Omental fat pad (tissue), 4 donors: ENCODE results near the gene PRKCQ. TPM values are rescaled to one million over a fixed set of nuclear protein-coding genes. Genes with fewer than 3 reads are reported as not detected.

Experiments
- ATAC-seq: fragments of 150-250 bp; one replicate; pipeline ENCODE4 v1.9.1; 2016; ENCODE audit warnings: mild to moderate bottlenecking, moderate library complexity; ENCODE audit not compliant: low FRiP score
- DNase-seq: peaks from one replicate; pipeline ENCODE4 v3.0.0-alpha.2; 2019; ENCODE audit warnings: low spot score
- total RNA-seq, 4 donors: library from RNA; depleted of rRNA; stranded (reverse); fragments of >200 nt; gene quantifications; one replicate each; pipeline ENCODE4 v1.1.0, GENCODE V29; 2016
- TF ChIP-seq, protein P1 (sequence below), 3 donors: fragments of 450-650 bp; IDR thresholded peaks; one replicate each; pipeline ENCODE4 v1.5.1; 2016 to 2017; ENCODE audit warnings: antibody characterized with exemption in 3 of 3, mild to moderate bottlenecking in 3 of 3, moderate library complexity in 2 of 3

Gene PRKCQ
- total RNA-seq, 4 donors from 2014 or later, result 0.56 to 1.9 (median 0.86) TPM

DNA sequence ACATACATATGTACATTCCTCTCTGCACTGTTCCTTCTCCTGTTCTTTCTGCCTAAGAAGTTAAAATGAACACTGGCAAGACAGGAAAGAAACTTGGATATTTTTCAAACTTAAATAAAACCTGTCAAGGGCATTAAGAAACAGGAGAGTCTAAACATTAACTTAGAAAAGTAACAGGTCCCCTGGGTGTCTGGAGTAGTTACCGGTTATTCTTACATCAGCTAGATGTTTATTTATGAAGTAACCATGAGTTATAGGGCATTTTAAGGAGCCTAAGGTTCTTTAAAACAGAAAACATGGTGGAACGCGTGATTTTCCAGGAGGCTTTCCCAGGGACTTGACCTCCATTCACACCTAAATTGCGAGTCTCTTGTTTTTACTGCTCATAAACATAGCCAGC, 148.2 kb downstream of the PRKCQ start:
- DNase-seq (no peak), ATAC-seq (no peak)
- TF ChIP-seq, protein P1, sequence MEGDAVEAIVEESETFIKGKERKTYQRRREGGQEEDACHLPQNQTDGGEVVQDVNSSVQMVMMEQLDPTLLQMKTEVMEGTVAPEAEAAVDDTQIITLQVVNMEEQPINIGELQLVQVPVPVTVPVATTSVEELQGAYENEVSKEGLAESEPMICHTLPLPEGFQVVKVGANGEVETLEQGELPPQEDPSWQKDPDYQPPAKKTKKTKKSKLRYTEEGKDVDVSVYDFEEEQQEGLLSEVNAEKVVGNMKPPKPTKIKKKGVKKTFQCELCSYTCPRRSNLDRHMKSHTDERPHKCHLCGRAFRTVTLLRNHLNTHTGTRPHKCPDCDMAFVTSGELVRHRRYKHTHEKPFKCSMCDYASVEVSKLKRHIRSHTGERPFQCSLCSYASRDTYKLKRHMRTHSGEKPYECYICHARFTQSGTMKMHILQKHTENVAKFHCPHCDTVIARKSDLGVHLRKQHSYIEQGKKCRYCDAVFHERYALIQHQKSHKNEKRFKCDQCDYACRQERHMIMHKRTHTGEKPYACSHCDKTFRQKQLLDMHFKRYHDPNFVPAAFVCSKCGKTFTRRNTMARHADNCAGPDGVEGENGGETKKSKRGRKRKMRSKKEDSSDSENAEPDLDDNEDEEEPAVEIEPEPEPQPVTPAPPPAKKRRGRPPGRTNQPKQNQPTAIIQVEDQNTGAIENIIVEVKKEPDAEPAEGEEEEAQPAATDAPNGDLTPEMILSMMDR (IDR thresholded peaks at IDR 0.05), result no peak

DNA sequence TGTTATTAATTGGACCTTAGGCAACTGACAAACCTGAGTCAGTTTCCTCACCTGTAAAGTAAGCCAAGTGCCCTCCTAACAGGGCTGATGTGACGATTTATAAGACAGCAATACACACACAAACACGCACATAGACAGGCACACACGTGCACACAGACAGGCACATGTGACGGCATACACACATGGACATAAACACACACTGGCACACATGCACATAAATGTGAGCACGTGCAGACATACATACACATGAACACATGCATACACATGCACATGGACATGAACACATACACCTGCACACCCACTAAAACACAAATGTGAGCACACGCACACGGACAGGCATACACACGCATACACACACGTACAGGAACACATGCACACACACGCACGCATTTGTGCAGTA, 148.9 kb downstream of the PRKCQ start:
- DNase-seq (no peak), ATAC-seq (no peak)
- TF ChIP-seq, protein P1 (IDR thresholded peaks at IDR 0.05), result no peak

DNA sequence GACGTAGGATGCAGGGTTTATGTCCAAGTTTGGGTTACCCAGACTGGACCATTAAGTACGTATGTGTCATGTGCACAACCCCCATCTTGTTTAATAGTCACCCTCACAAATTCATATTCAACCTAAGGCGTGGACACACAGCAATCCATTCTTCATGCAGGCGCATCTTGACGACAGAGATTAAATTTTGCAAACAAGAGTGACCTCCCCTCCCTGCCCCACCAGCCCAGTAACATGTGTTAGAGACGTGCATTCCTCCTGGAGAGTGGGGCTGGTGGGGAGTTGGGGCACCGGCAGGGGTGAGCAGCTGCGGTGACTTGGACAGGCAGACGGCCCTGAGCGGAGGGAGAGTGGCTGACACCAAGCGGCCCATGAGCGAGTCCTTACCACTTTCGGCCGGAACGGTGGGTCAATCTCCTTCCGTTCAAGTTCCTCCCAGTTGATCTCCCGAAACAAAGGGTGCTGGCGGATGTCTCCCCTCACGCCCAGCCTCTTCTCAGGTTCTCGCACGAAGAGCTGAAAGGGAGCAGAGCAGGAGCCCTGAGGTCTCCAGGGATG, 149.6 kb downstream of the PRKCQ start:
- DNase-seq (no peak), ATAC-seq (no peak)
- TF ChIP-seq, protein P1 (IDR thresholded peaks at IDR 0.05), result no peak

DNA sequence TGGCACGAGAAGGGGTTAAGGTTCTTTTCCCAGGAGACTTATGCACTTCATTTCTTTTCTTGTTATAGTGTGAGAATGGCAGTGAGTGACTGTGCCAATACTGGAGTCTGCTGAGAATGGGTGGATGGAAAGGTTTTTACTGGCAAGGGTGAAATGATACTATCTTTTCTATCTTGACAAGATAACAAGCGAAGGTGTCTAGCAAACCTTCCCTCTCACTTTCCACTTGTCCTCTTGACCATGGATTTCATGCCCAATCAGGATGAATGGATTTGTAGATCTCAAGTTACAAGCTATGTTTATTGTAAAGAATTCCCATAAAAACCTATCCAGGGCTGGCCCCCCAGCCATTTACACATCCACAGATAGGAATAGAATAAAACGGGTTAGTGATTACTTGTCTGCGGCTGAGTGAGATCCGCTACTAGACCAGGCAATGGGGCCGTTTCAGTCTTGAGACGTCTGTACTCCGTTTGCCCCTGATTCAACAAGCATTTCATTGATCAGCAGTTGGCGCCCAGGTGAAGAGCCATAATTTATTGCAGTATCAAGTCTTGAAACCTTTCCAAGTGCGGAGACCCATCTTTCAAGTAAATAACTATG, 152.6 kb downstream of the PRKCQ start:
- ATAC-seq (no peak), DNase-seq (no peak)
- TF ChIP-seq, protein P1 (IDR thresholded peaks at IDR 0.05), result no peak

DNA sequence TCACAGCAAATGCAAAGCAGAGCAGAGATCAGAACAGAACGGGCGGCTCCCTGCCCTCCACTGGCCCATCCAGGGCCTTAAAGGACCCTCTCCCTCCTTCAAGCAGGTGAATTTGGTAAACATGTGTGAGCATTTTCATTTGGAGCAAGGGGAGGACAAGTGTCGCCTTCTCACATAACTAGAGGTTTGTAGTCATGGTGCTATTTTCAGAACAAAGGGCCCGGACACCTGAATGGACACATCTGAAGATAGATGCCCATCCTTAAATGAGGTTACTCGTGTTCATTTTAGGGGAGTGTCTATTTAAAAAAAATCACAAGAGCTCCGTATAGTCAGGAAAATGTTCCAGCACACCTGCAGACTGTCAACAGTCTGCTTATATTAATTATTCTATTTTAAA, 153.8 kb downstream of the PRKCQ start:
- ATAC-seq (no peak), DNase-seq (no peak)
- TF ChIP-seq, protein P1 (IDR thresholded peaks at IDR 0.05), result no peak

DNA sequence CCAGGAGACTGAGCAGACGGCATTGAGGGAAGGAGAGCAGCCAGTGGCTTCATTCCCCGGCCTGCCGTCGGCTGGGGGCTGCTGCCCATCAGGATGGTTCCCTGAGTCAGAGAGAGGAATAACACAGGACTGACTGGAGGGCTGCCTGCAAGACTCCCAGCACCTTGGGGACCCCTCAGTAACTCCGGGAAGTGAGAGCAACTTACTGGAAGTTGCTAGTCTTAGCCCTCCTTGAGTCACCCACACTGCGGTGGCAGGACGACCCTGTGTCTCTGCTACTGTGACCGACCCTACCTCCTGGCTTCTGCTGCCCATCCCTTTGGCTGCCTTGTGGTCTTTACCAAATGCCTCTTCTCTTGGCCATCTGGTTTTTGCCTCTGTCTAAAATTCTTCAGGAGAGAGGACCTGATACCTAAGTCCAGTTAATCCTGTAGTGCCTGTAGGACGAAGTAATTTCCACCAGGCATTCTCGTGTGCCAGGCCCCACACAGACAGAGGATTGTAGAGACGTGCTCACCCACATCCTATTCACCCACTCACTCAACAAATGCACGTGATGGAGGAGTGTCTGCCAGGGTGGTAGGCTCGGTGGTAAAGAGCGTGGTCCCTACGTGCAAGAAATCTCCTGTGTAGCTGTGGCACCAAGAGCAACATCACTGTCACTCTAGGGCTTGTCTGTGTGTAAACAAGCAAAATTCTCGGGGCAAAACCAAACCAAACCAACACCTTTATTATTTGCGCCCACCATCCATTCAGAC, 156.5 kb downstream of the PRKCQ start:
- TF ChIP-seq, protein P1 (IDR thresholded peaks at IDR 0.05), result no peak
- ATAC-seq (no peak), DNase-seq (no peak)
